Measurements from ENCODE around the gene AGMO. TPM values are rescaled to one million over a fixed set of nuclear protein-coding genes. Genes with fewer than 3 reads are reported as not detected.

AGMO gene
- total RNA-seq (2022; extraction: Qiagen RNA extraction) = 0.72 to 1.1 TPM (median 0.92 TPM) in 5 replicates

GRCh38 chr7:15561835-15562234 lies at the start of gene AGMO:
AGMO (minus strand) TSS chr7:15562015.

Other genes starting within 250 kb of the AGMO start
- gene MEOX2, start 124.7 kb upstream of the AGMO start, total RNA-seq (2022; extraction: Qiagen RNA extraction) = not detected in 5 replicates